Gastrocnemius medialis (tissue), 4 donors: Measurements from ENCODE around the gene DYDC1.

Experiments
- CTCF ChIP-seq, 5 experiments: fragments of 450-650 bp in 3 of 5; fragments of 200-600 bp in 2 of 5; sonication (generic) in 2 of 5; IDR thresholded peaks in 4 of 5; conservative IDR thresholded peaks in 1 of 5; 1 replicate in 4 of 5; 2 replicates in 1 of 5; pipeline ENCODE4 v1.5.1; 2016 to 2019; ENCODE audit warnings: antibody characterized with exemption in 5 of 5, mild to moderate bottlenecking in 3 of 5, moderate library complexity in 3 of 5
- POLR2A ChIP-seq, 2 donors: fragments of 450-650 bp; IDR thresholded peaks; one replicate each; pipeline ENCODE4 v1.6.1; 2017; ENCODE audit warnings: antibody characterized with exemption in 2 of 2, mild to moderate bottlenecking in 2 of 2, moderate library complexity in 2 of 2

GRCh38 chr10:80372675-80373074 is 16.1 kb upstream of the DYDC1 start:
- TF ChIP-seq CTCF (IDR thresholded peaks at IDR 0.05 in 4 of 5, conservative IDR thresholded peaks at IDR 0.05 in 1 of 5): no peak
- no peak for TF ChIP-seq POLR2A (IDR thresholded peaks at IDR 0.05)
